Psoas muscle (tissue), 8 donors: Measurements from ENCODE around the gene BICDL1. TPM values are rescaled to one million over a fixed set of nuclear protein-coding genes. Genes with fewer than 3 reads are reported as not detected.

Experiments used
- ATAC-seq, 4 donors: fragments of 200-7000 bp; cut with Tn5 transposase; one replicate each; pipeline ENCODE4 v1.9.1; 2020; ENCODE audit warnings: moderate library complexity in 3 of 4, mild to moderate bottlenecking in 2 of 4
- DNase-seq, 2 donors: peaks; one replicate each; pipeline ENCODE4 v3.0.0-alpha.2; 2020
- H3K27ac ChIP-seq: fragments of 200-600 bp; one replicate; pipeline ENCODE4 v1.8.0; 2022
- H3K27me3 ChIP-seq, 3 donors: fragments of 200-600 bp in 1 of 3; one replicate each; pipeline versions ENCODE4 v1.6.1 to v1.8.0; 2013 to 2022; ENCODE audit warnings: low read length in 2 of 3, mild to moderate bottlenecking in 2 of 3, moderate library complexity in 1 of 3; ENCODE audit not compliant: insufficient read depth in 3 of 3
- H3K36me3 ChIP-seq, 2 donors: fragments of 200-600 bp in 1 of 2; one replicate each; pipeline versions ENCODE4 v1.6.1 to v1.8.0; 2013 to 2022; ENCODE audit warnings: low read depth in 1 of 2, mild to moderate bottlenecking in 1 of 2, moderate library complexity in 1 of 2; ENCODE audit not compliant: insufficient read depth in 1 of 2
- H3K4me1 ChIP-seq: fragments of 200-600 bp; one replicate; pipeline ENCODE4 v1.8.0; 2022
- H3K4me3 ChIP-seq: fragments of 200-600 bp; one replicate; pipeline ENCODE4 v1.8.0; 2022; ENCODE audit warnings: mild to moderate bottlenecking
- H3K9me3 ChIP-seq: fragments of 200-600 bp; one replicate; pipeline ENCODE4 v1.8.0; 2022
- CTCF ChIP-seq: fragments of 200-600 bp; IDR thresholded peaks from one replicate; pipeline ENCODE4 v1.8.0; 2022; ENCODE audit warnings: antibody characterized with exemption
- WGBS, 3 donors: extraction: QIAGEN DNeasy Blood & Tissue Kit; methylation state at CpG; one replicate each; pipeline versions ENCODE4 v1.1.6 to v1.1.7; 2013; 5-methylcytosine and 5-hydroxymethylcytosine counted together
- intact Hi-C, 2 donors: fragments of 100-400 bp; cut with DNase I; formaldehyde crosslinking; loops; one replicate each; pipeline versions ENCODE4 v1.11.0 to v1.14.2; 2022
- polyA plus RNA-seq, 3 donors: library from polyadenylated mRNA; stranded (reverse); fragments of 200-250 nt; gene quantifications; one replicate each; pipeline ENCODE4 v1.2.3, GENCODE V29; 2013
- total RNA-seq, 4 donors: library from RNA; stranded (reverse); fragmentation: NEBNext Ultra II Directional in 2 of 4; extraction: Animal tissue kit (Norgen Biotek cat#: 25700) in 2 of 4; gene quantifications; one replicate each; pipeline versions ENCODE4 v1.2.1 to v1.2.4, GENCODE V29; 2021 to 2023
- donor health status: healthy with polysubstance abuse.
- donor health status: DM: no; HTN: no; CAD: no; lungs with moderate emphysema.
- donor health status: Bipolar disorder and iron deficiency.
- donor health status: healthy.
- donor health status: DM: yes; HTN: yes; CAD: no.
- donor health status: DM: no; HTN: no; CAD: no.
- donor health status: DM: no; HTN: no; CAD: no.
- donor health status: DM: yes; HTN: yes; CAD: no.

The BICDL1 gene
- total and polyA plus RNA-seq, 7 donors = 0.05 to 0.22 (median 0.11) TPM; not detected in 1

GRCh38 chr12:120064054-120064940, 75.3 kb downstream of the BICDL1 start:
- 55 to 58% (median 57%) methylated on average over 16 of the region's 16 CpGs for WGBS, 3 donors
- no peak for ATAC-seq

GRCh38 chr12:120065472-120065871, 76.4 kb downstream of the BICDL1 start:
- H3K4me1 ChIP-seq = no peaks in the 10 kb centered on the region
- no peak overlapping the region for H3K4me3 ChIP-seq
- H3K9me3 ChIP-seq = no peaks in the 10 kb centered on the region
- TF ChIP-seq CTCF = no peak
- DNase-seq = no peak
- no peak overlapping the region for H3K27ac ChIP-seq
- H3K36me3 ChIP-seq = no peaks in the 10 kb centered on the region
- 40 to 77% (median 76%) methylated on average over 1 of the region's 1 CpG for WGBS, 3 donors
- ATAC-seq = no peak
- peaks cover 0 to 4% (median 0%) of the 10 kb centered on the region in 3 donors for H3K27me3 ChIP-seq
- intact Hi-C loops = no loop called here

More at GRCh38 chr12:120064054-120064940, 75.3 kb downstream of the BICDL1 start:
- no peak for TF ChIP-seq CTCF
- H3K36me3 ChIP-seq = no peaks in the 10 kb centered on the region
- H3K27ac ChIP-seq = no peak overlapping the region
- intact Hi-C loops = no loop called here
- peaks cover 0 to 7% (median 6%) of the 10 kb centered on the region in 3 donors for H3K27me3 ChIP-seq
- H3K4me3 ChIP-seq = no peak overlapping the region
- no peaks in the 10 kb centered on the region for H3K9me3 ChIP-seq
- H3K4me1 ChIP-seq = no peaks in the 10 kb centered on the region
- no peak for DNase-seq

- ATAC-seq = no peak
- no peak overlapping the region for H3K4me3 ChIP-seq
- H3K27me3 ChIP-seq = peaks cover 0 to 4% (median 0%) of the 10 kb centered on the region in 3 donors
- no peaks in the 10 kb centered on the region for H3K9me3 ChIP-seq
- H3K36me3 ChIP-seq = no peaks in the 10 kb centered on the region
- intact Hi-C loops = no loop called here
- no peaks in the 10 kb centered on the region for H3K4me1 ChIP-seq
- no peak overlapping the region for H3K27ac ChIP-seq
- no peak for TF ChIP-seq CTCF
- 80 to 89% (median 88%) methylated on average over 2 of the region's 2 CpGs for WGBS, 3 donors
- DNase-seq = no peak
These were observed 77.3 kb downstream of the BICDL1 start for GRCh38 chr12:120066341-120066740.

GRCh38 chr12:120067084-120067869, 78.2 kb downstream of the BICDL1 start:
- no peak for TF ChIP-seq CTCF
- Histone ChIP-seq H3K27me3 (peaks cover 0 to 4% (median 0%) of the 10 kb centered on the region in 3 donors), H3K4me3 (no peak overlapping the region), H3K4me1 (no peaks in the 10 kb centered on the region), H3K9me3 (no peaks in the 10 kb centered on the region), H3K36me3 (no peaks in the 10 kb centered on the region), H3K27ac (no peak overlapping the region)
- intact Hi-C loops = no loop called here
- ATAC-seq (no peak), DNase-seq (peak in 1 of 2 donors; percentile 8)
- 75 to 91% (median 86%) methylated on average over 3 of the region's 3 CpGs for WGBS, 3 donors
